ENCODE data around the gene CLSTN2. TPM values are rescaled to one million over a fixed set of nuclear protein-coding genes. Genes with fewer than 3 reads are reported as not detected.

The CLSTN2 gene
- total RNA-seq, 2 donors from 2014 or later = 0.08 TPM; not detected in 1

- ATAC-seq (replicated peaks) = no peak
- Mint-ChIP-seq H3K4me3 (no peak overlapping the region), H3K27ac (no peak overlapping the region), H3K9me3 (no peaks in the 10 kb centered on the region), H3K4me1 (no peaks in the 10 kb centered on the region), H3K36me3 (ENCODE audit: low read depth) (no peaks in the 10 kb centered on the region), H3K27me3 (peaks cover 8% of the 10 kb centered on the region)
These were observed 644.3 kb downstream of the CLSTN2 start for GRCh38 chr3:140579260-140579659.

DNA sequence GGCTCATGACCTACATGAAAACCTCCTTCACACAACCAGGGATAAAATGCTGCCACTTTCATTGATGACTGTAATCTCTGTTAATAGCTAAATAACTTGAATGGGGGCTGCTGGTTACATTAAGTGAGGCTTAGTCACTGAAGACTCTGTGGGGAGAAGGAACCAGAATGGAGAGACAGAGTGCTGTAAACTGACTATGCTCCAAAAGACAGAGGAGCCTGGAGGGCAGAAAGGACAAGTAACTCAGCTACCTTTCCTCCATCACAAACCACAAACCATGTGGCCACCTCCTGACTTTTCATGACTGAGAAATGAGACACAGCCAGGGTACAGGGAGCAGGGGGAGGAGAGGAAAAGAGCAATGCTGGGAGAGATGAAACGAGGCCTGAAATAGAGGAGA is 645.8 kb downstream of the CLSTN2 start:
- H3K4me1 Mint-ChIP-seq = no peaks in the 10 kb centered on the region
- no peak for ATAC-seq (replicated peaks)
- no peaks in the 10 kb centered on the region for H3K36me3 Mint-ChIP-seq (ENCODE audit: low read depth)
- peaks cover 8% of the 10 kb centered on the region for H3K27me3 Mint-ChIP-seq
- H3K27ac Mint-ChIP-seq = no peak overlapping the region
- no peaks in the 10 kb centered on the region for H3K9me3 Mint-ChIP-seq
- H3K4me3 Mint-ChIP-seq = no peak overlapping the region

- no peaks in the 10 kb centered on the region for H3K9me3 Mint-ChIP-seq
- no peak for ATAC-seq (replicated peaks)
- H3K36me3 Mint-ChIP-seq (ENCODE audit: low read depth) = no peaks in the 10 kb centered on the region
- no peaks in the 10 kb centered on the region for H3K4me1 Mint-ChIP-seq
- no peak overlapping the region for H3K27ac Mint-ChIP-seq
- peaks cover 11% of the 10 kb centered on the region for H3K27me3 Mint-ChIP-seq
- H3K4me3 Mint-ChIP-seq = no peak overlapping the region
These were observed 649.6 kb downstream of the CLSTN2 start for GRCh38 chr3:140584549-140584948.

DNA sequence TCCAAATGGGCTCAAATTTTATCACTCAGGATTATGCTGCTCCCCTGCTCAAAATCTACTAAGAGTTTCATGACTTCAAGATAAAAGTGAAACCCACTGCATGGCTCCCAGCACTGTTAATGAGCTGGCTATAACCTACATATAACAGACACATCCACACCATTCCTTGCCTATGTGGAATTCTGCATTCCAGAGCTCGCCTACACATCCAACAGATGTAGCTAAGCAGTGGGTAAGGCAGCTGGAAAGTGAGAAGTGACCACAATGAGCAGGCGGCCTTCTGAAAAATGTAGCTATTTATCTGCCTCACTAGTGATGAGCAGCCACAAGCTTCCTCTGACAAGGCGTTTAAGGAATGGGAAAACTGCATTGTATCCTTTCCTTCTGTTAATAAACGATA is 650.8 kb downstream of the CLSTN2 start:
- Mint-ChIP-seq H3K4me3 (no peak overlapping the region), H3K9me3 (no peaks in the 10 kb centered on the region), H3K27ac (no peak overlapping the region), H3K36me3 (ENCODE audit: low read depth) (no peaks in the 10 kb centered on the region), H3K27me3 (peaks cover 11% of the 10 kb centered on the region), H3K4me1 (no peaks in the 10 kb centered on the region)
- no peak for ATAC-seq (replicated peaks)

- H3K4me3 Mint-ChIP-seq = no peak overlapping the region
These were observed 651.3 kb downstream of the CLSTN2 start for GRCh38 chr3:140586311-140586710.

GRCh38 chr3:140588558-140588957 is 653.6 kb downstream of the CLSTN2 start:
- Mint-ChIP-seq H3K4me1 (no peaks in the 10 kb centered on the region), H3K36me3 (ENCODE audit: low read depth) (no peaks in the 10 kb centered on the region), H3K27ac (no peak overlapping the region), H3K9me3 (no peaks in the 10 kb centered on the region), H3K4me3 (no peak overlapping the region), H3K27me3 (peaks cover 16% of the 10 kb centered on the region)
- no peak for ATAC-seq (replicated peaks)

More at GRCh38 chr3:140586311-140586710, 651.3 kb downstream of the CLSTN2 start:
- Mint-ChIP-seq H3K9me3 (no peaks in the 10 kb centered on the region), H3K36me3 (ENCODE audit: low read depth) (no peaks in the 10 kb centered on the region), H3K27me3 (peaks cover 11% of the 10 kb centered on the region), H3K4me1 (no peaks in the 10 kb centered on the region), H3K27ac (no peak overlapping the region)
- no peak for ATAC-seq (replicated peaks)

GRCh38 chr3:140593766-140594165 is 658.8 kb downstream of the CLSTN2 start:
- H3K9me3 Mint-ChIP-seq = no peaks in the 10 kb centered on the region
- no peak for ATAC-seq (replicated peaks)
- no peaks in the 10 kb centered on the region for H3K4me1 Mint-ChIP-seq
- no peaks in the 10 kb centered on the region for H3K36me3 Mint-ChIP-seq (ENCODE audit: low read depth)
- peaks cover 5% of the 10 kb centered on the region for H3K27me3 Mint-ChIP-seq
- H3K4me3 Mint-ChIP-seq = no peak overlapping the region
- H3K27ac Mint-ChIP-seq = no peak overlapping the region

DNA sequence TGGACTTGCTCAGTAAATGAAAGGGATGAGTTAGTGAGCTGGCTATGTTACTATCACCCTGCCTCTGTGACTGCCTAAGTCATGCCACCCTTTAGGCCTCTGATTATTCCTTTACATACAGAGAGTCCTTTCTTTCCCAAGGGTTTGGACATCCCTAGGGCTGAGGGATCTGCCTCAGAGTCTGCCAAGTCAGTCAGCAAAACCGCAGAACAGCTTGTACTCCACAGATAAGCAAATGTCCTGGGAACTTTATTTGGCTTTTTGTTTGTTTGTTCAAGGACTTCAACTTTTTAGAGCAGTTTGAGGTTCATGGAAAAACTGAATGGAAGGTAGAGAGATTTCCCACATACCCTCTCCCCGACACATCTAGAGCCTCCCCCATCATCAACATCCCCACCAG is 660.3 kb downstream of the CLSTN2 start:
- peaks cover 5% of the 10 kb centered on the region for H3K27me3 Mint-ChIP-seq
- H3K36me3 Mint-ChIP-seq (ENCODE audit: low read depth) = no peaks in the 10 kb centered on the region
- no peaks in the 10 kb centered on the region for H3K4me1 Mint-ChIP-seq
- no peaks in the 10 kb centered on the region for H3K9me3 Mint-ChIP-seq
- no peak overlapping the region for H3K27ac Mint-ChIP-seq
- ATAC-seq (replicated peaks) = no peak
- H3K4me3 Mint-ChIP-seq = no peak overlapping the region

GRCh38 chr3:140597364-140597763 is 662.4 kb downstream of the CLSTN2 start:
- H3K4me3 Mint-ChIP-seq = no peak overlapping the region
- H3K36me3 Mint-ChIP-seq (ENCODE audit: low read depth) = no peaks in the 10 kb centered on the region
- peaks cover 5% of the 10 kb centered on the region for H3K27me3 Mint-ChIP-seq
- no peak for ATAC-seq (replicated peaks)
- H3K9me3 Mint-ChIP-seq = no peaks in the 10 kb centered on the region
- no peaks in the 10 kb centered on the region for H3K4me1 Mint-ChIP-seq
- H3K27ac Mint-ChIP-seq = no peak overlapping the region

DNA sequence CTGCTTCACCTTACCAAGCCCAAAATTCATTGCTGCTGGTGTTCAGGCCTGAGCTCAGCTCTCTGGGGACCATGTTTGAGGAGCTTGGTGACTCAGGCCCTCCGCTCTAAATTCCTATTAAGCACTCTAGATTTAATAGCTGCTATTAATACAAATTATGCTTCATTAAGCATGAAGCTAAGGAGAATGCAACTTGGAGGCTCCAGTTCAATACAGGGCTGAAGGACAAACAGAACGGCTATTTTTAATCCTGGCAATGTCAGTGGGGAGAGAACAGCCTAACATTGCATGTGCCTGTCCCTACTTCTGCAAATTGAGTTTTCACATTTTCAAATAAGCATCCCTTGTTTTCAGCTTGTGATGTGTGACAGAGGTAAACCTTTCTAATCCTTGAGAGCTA is 662.8 kb downstream of the CLSTN2 start:
- H3K9me3 Mint-ChIP-seq = no peaks in the 10 kb centered on the region
- H3K36me3 Mint-ChIP-seq (ENCODE audit: low read depth) = no peaks in the 10 kb centered on the region
- H3K4me1 Mint-ChIP-seq = no peaks in the 10 kb centered on the region
- no peak overlapping the region for H3K4me3 Mint-ChIP-seq
- H3K27me3 Mint-ChIP-seq = peaks cover 1% of the 10 kb centered on the region
- ATAC-seq (replicated peaks) = no peak
- H3K27ac Mint-ChIP-seq = no peak overlapping the region

DNA sequence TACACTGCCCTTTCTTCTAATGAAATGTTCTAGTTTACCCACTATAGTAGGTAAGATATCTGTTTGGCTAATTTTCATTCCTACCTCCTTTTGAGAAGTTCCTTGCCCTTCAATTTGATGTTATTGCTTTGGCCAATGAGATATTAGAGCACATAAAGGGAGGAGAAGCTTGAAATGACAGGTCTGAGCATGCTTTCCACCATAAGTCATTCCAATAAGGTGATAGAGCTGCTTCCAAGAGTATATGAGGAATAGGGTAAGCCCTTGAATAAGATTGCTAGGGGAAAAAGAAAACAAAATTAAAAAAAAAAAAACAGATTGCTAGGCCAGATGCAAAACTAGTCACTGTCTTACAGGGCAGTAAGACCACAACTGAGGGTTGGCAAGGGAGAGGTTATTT is 664.0 kb downstream of the CLSTN2 start:
- Mint-ChIP-seq H3K4me3 (no peak overlapping the region), H3K27me3 (no peaks in the 10 kb centered on the region), H3K9me3 (no peaks in the 10 kb centered on the region), H3K27ac (no peak overlapping the region), H3K36me3 (ENCODE audit: low read depth) (no peaks in the 10 kb centered on the region), H3K4me1 (no peaks in the 10 kb centered on the region)
- no peak for ATAC-seq (replicated peaks)

- Mint-ChIP-seq H3K4me3 (no peak overlapping the region), H3K36me3 (ENCODE audit: low read depth) (no peaks in the 10 kb centered on the region), H3K9me3 (no peaks in the 10 kb centered on the region), H3K4me1 (no peaks in the 10 kb centered on the region), H3K27me3 (no peaks in the 10 kb centered on the region), H3K27ac (no peak overlapping the region)
- ATAC-seq (replicated peaks) = no peak
These were observed 664.5 kb downstream of the CLSTN2 start for GRCh38 chr3:140599496-140599895.

DNA sequence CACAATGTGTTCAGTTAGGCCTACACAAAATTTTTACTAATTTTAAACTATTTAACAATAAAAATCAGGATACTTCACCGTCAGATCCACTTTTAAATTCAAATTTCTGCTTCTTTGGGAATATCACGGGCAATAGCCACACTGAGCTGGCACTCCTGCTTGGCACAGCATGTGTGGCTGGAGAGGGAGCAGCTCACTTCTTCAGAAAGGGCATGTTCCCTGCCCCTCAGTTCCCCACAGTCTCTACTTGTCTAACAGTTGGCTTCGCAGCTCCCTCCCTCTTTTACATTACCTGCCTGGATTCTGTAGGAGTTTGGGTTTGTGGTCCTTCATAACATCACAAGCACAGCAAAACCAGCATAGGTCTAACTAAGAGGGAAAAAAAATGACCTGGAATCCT is 666.9 kb downstream of the CLSTN2 start:
- Mint-ChIP-seq H3K36me3 (ENCODE audit: low read depth) (no peaks in the 10 kb centered on the region), H3K27me3 (no peaks in the 10 kb centered on the region), H3K9me3 (no peaks in the 10 kb centered on the region), H3K4me3 (no peak overlapping the region), H3K27ac (no peak overlapping the region), H3K4me1 (no peaks in the 10 kb centered on the region)
- no peak for ATAC-seq (replicated peaks)

- no peak overlapping the region for H3K27ac Mint-ChIP-seq
- H3K4me1 Mint-ChIP-seq = no peaks in the 10 kb centered on the region
- H3K36me3 Mint-ChIP-seq (ENCODE audit: low read depth) = no peaks in the 10 kb centered on the region
- peaks cover under 1% of the 10 kb centered on the region for H3K9me3 Mint-ChIP-seq
- ATAC-seq (replicated peaks) = no peak
- no peak overlapping the region for H3K4me3 Mint-ChIP-seq
- no peaks in the 10 kb centered on the region for H3K27me3 Mint-ChIP-seq
These were observed 667.8 kb downstream of the CLSTN2 start for GRCh38 chr3:140602781-140603180.

DNA sequence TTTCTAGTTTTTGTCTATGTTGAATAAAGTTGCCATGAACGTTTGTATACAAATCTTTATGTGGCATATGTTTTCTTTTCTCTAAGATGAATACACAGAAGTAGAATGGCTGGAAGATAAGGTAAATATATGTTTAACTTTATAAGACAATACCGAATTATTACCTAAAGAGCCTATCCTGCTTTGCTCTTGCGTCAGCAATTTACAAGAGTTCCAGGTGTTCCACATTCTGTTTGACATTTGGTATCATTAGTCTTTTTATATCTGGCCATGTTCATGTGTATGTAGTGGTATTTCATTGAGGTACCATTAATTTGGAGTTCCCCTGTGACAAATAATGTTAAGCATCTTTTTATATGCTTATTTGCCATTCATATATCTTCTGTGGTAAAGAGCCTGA is 668.8 kb downstream of the CLSTN2 start:
- Mint-ChIP-seq H3K36me3 (ENCODE audit: low read depth) (no peaks in the 10 kb centered on the region), H3K4me1 (no peaks in the 10 kb centered on the region), H3K4me3 (no peak overlapping the region), H3K27ac (no peak overlapping the region), H3K27me3 (no peaks in the 10 kb centered on the region), H3K9me3 (peaks cover 4% of the 10 kb centered on the region)
- ATAC-seq (replicated peaks) = no peak

- H3K36me3 Mint-ChIP-seq (ENCODE audit: low read depth) = no peaks in the 10 kb centered on the region
- no peak for ATAC-seq (replicated peaks)
- H3K4me3 Mint-ChIP-seq = no peak overlapping the region
- H3K4me1 Mint-ChIP-seq = no peaks in the 10 kb centered on the region
- H3K9me3 Mint-ChIP-seq = peaks cover 9% of the 10 kb centered on the region
- H3K27me3 Mint-ChIP-seq = peaks cover 10% of the 10 kb centered on the region
- H3K27ac Mint-ChIP-seq = no peak overlapping the region
These were observed 675.6 kb downstream of the CLSTN2 start for GRCh38 chr3:140610544-140610943.

Data from activated T-helper 17 cell treated with anti-CD3 and anti-CD28 coated beads, Interleukin-2, amount 50 U/mL, for 72 hours (primary cell).